ENCODE results near the gene ARHGEF37.

DNA sequence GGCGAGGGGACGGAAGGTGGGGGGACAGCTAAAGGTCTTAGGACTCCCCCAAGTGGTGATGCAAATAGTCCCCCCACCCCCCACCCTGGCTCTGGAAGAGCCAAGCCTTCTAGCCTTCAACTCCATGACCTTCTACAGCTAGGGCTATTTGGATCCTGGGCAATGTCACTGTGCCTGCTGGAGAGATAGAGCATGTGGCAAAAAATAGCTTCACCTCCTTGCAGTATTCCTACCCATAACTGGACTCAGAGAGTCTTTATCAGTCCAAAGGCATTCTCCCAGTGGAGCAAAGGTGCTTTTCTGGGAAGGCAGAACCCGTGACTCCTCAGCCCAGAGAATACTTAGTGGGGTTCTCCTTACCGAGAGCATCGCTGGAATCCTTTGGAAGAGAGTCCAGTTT, 100.0 kb downstream of the ARHGEF37 start:
- TF ChIP-seq YY1 (IDR thresholded peaks at IDR 0.05; ENCODE audit: low read depth): no peak
- no peak for TF ChIP-seq EGR1 (IDR thresholded peaks at IDR 0.05)
- TF ChIP-seq, protein P1, sequence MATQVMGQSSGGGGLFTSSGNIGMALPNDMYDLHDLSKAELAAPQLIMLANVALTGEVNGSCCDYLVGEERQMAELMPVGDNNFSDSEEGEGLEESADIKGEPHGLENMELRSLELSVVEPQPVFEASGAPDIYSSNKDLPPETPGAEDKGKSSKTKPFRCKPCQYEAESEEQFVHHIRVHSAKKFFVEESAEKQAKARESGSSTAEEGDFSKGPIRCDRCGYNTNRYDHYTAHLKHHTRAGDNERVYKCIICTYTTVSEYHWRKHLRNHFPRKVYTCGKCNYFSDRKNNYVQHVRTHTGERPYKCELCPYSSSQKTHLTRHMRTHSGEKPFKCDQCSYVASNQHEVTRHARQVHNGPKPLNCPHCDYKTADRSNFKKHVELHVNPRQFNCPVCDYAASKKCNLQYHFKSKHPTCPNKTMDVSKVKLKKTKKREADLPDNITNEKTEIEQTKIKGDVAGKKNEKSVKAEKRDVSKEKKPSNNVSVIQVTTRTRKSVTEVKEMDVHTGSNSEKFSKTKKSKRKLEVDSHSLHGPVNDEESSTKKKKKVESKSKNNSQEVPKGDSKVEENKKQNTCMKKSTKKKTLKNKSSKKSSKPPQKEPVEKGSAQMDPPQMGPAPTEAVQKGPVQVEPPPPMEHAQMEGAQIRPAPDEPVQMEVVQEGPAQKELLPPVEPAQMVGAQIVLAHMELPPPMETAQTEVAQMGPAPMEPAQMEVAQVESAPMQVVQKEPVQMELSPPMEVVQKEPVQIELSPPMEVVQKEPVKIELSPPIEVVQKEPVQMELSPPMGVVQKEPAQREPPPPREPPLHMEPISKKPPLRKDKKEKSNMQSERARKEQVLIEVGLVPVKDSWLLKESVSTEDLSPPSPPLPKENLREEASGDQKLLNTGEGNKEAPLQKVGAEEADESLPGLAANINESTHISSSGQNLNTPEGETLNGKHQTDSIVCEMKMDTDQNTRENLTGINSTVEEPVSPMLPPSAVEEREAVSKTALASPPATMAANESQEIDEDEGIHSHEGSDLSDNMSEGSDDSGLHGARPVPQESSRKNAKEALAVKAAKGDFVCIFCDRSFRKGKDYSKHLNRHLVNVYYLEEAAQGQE (IDR thresholded peaks at IDR 0.05; ENCODE audit: low read depth): no peak
- TF ChIP-seq, protein P2, sequence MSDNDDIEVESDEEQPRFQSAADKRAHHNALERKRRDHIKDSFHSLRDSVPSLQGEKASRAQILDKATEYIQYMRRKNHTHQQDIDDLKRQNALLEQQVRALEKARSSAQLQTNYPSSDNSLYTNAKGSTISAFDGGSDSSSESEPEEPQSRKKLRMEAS (IDR thresholded peaks at IDR 0.05): no peak
- no peak for TF ChIP-seq EP300 (IDR thresholded peaks at IDR 0.05; ENCODE audit: borderline replicate concordance)
- no peak for TF ChIP-seq TAF1 (IDR thresholded peaks at IDR 0.05; ENCODE audit: low read depth)
- no peak for TF ChIP-seq RAD21 (IDR thresholded peaks at IDR 0.05; ENCODE audit: low read depth)
- TF ChIP-seq CEBPB (IDR thresholded peaks at IDR 0.05): no peak
- TF ChIP-seq FOXM1 (IDR thresholded peaks at IDR 0.05; ENCODE audit: borderline replicate concordance, low read depth): no peak
- TF ChIP-seq TCF12 (IDR thresholded peaks at IDR 0.05; ENCODE audit: low read depth): no peak

Measured in Ishikawa (cell line).